ENCODE data around the gene BTG3.

The BTG3 gene

DNA sequence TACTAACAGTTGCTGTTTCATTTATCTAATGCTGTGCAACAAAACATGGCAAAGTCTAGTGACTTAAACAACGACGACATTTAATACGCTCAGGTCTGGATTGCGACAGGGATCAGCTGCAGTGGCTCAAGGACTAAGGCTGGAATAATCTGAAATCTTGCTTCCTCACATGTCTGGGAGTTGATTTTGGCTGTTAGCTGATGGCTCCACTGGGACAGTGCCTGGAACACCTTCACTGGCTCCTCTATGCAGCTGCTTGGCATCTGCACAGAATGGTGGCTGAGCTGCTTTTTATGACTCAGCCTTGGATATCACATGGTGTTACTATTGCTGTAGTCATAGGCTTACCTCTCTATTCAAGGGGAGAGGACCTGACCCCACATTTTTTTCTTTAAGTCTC, 24.0 kb upstream of the BTG3 start:
- no peaks in the 10 kb centered on the region for H3K9me3 ChIP-seq (ENCODE audit: insufficient read depth, low read depth, low read length)
- H3K4me3 ChIP-seq (ENCODE audit: low read length, poor library complexity, severe bottlenecking) = no peak overlapping the region
- no peak overlapping the region for H2AFZ ChIP-seq (ENCODE audit: low read length)
- H3K4me2 ChIP-seq (ENCODE audit: low read depth, low read length, poor library complexity, severe bottlenecking) = no peak overlapping the region
- peaks cover 5% of the 10 kb centered on the region for H3K4me1 ChIP-seq (ENCODE audit: insufficient read depth, low read length, poor library complexity, severe bottlenecking)
- H3K9me2 ChIP-seq (replicated peaks; ENCODE audit: low read depth, low read length) = no peaks in the 10 kb centered on the region
- H3K79me2 ChIP-seq (ENCODE audit: insufficient read depth, low read length) = no peaks in the 10 kb centered on the region
- H3K36me3 ChIP-seq (ENCODE audit: insufficient read depth, low read length) = no peaks in the 10 kb centered on the region
- TF ChIP-seq, protein P1, sequence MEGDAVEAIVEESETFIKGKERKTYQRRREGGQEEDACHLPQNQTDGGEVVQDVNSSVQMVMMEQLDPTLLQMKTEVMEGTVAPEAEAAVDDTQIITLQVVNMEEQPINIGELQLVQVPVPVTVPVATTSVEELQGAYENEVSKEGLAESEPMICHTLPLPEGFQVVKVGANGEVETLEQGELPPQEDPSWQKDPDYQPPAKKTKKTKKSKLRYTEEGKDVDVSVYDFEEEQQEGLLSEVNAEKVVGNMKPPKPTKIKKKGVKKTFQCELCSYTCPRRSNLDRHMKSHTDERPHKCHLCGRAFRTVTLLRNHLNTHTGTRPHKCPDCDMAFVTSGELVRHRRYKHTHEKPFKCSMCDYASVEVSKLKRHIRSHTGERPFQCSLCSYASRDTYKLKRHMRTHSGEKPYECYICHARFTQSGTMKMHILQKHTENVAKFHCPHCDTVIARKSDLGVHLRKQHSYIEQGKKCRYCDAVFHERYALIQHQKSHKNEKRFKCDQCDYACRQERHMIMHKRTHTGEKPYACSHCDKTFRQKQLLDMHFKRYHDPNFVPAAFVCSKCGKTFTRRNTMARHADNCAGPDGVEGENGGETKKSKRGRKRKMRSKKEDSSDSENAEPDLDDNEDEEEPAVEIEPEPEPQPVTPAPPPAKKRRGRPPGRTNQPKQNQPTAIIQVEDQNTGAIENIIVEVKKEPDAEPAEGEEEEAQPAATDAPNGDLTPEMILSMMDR (conservative IDR thresholded peaks at IDR 0.05; ENCODE audit: low read length) = no peak
- TF ChIP-seq EZH2phosphoT487 (IDR thresholded peaks at IDR 0.05; ENCODE audit: borderline replicate concordance) = no peak
- no peaks in the 10 kb centered on the region for H3K27me3 ChIP-seq (ENCODE audit: insufficient read depth, low read length, poor library complexity, severe bottlenecking)
- no peak overlapping the region for H3K9ac ChIP-seq (ENCODE audit: low read depth, low read length, poor library complexity, severe bottlenecking)
- H4K20me1 ChIP-seq (ENCODE audit: insufficient read depth, low read length, poor library complexity, severe bottlenecking) = no peaks in the 10 kb centered on the region
- no peaks in the 10 kb centered on the region; the same call in 1 of the 2 replicates for H3F3A ChIP-seq (ENCODE audit: low read depth)

DNA sequence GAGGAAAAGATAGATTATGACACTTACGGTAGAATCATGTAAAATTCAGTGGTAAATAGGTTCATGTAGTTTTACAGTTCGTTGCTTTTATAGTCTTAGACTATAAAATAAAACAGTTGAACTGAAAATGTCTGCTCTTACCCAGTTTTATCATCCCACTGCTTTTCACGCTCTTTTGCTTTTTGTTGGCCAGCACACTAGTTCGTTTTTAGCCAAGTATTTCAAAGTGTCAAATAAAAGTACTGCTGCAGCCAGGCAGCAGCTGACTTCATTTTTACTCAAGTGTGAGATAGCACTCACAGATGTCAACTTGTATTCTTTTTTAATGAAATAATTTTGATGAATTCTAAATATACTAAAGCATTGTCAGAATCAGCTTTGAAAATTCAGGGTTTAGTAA, 18.5 kb upstream of the BTG3 start:
- no peaks in the 10 kb centered on the region for H4K20me1 ChIP-seq (ENCODE audit: insufficient read depth, low read length, poor library complexity, severe bottlenecking)
- peaks cover 20% of the 10 kb centered on the region for H3K4me1 ChIP-seq (ENCODE audit: insufficient read depth, low read length, poor library complexity, severe bottlenecking)
- peak overlapping the region; percentile 44 for H2AFZ ChIP-seq (ENCODE audit: low read length)
- H3K79me2 ChIP-seq (ENCODE audit: insufficient read depth, low read length) = no peaks in the 10 kb centered on the region
- H3K36me3 ChIP-seq (ENCODE audit: insufficient read depth, low read length) = no peaks in the 10 kb centered on the region
- H3K4me2 ChIP-seq (ENCODE audit: low read depth, low read length, poor library complexity, severe bottlenecking) = peak overlapping the region; percentile 52
- H3F3A ChIP-seq (ENCODE audit: low read depth) = peaks cover 3% of the 10 kb centered on the region; the same call in 1 of the 2 replicates
- H3K4me3 ChIP-seq (ENCODE audit: low read length, poor library complexity, severe bottlenecking) = peak overlapping the region; percentile 45
- H3K27me3 ChIP-seq (ENCODE audit: insufficient read depth, low read length, poor library complexity, severe bottlenecking) = no peaks in the 10 kb centered on the region
- peak overlapping the region; percentile 66 for H3K9ac ChIP-seq (ENCODE audit: low read depth, low read length, poor library complexity, severe bottlenecking)
- H3K9me3 ChIP-seq (ENCODE audit: insufficient read depth, low read depth, low read length) = no peaks in the 10 kb centered on the region
- no peak for TF ChIP-seq EZH2phosphoT487 (IDR thresholded peaks at IDR 0.05; ENCODE audit: borderline replicate concordance)
- TF ChIP-seq, protein P1 (conservative IDR thresholded peaks at IDR 0.05; ENCODE audit: low read length) = no peak
- H3K9me2 ChIP-seq (replicated peaks; ENCODE audit: low read depth, low read length) = no peaks in the 10 kb centered on the region

DNA sequence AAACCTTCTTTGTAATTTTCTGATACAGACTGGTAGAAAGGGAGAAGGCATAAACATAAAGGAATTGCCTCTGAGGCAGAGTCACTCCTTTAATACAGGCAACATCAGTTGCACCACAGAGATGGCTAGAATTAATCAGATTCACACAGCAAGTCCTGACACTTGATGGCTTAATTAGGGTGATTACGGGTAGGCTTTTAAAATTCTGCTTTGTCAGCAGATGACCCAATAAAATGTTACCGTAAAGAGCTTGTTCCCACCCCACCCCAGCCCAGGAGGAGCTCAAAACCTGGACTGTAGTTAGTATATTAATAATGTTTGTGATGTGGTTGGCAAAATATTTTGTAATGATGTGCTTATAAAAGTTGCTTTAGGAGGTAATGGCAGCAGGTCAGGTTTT, 9.3 kb upstream of the BTG3 start:
- Histone ChIP-seq H3F3A (ENCODE audit: low read depth) (no peaks in the 10 kb centered on the region), H3K4me2 (ENCODE audit: low read depth, low read length, poor library complexity, severe bottlenecking) (no peak overlapping the region), H3K27me3 (ENCODE audit: insufficient read depth, low read length, poor library complexity, severe bottlenecking) (no peaks in the 10 kb centered on the region), H3K9me2 (replicated peaks; ENCODE audit: low read depth, low read length) (no peaks in the 10 kb centered on the region), H3K79me2 (ENCODE audit: insufficient read depth, low read length) (no peaks in the 10 kb centered on the region), H4K20me1 (ENCODE audit: insufficient read depth, low read length, poor library complexity, severe bottlenecking) (no peaks in the 10 kb centered on the region), H3K4me1 (ENCODE audit: insufficient read depth, low read length, poor library complexity, severe bottlenecking) (peaks cover 25% of the 10 kb centered on the region), H3K9ac (ENCODE audit: low read depth, low read length, poor library complexity, severe bottlenecking) (no peak overlapping the region), H3K4me3 (ENCODE audit: low read length, poor library complexity, severe bottlenecking) (no peak overlapping the region), H3K9me3 (ENCODE audit: insufficient read depth, low read depth, low read length) (no peaks in the 10 kb centered on the region), H3K36me3 (ENCODE audit: insufficient read depth, low read length) (no peaks in the 10 kb centered on the region), H2AFZ (ENCODE audit: low read length) (no peak overlapping the region)
- TF ChIP-seq, protein P1 (conservative IDR thresholded peaks at IDR 0.05; ENCODE audit: low read length) = no peak
- TF ChIP-seq EZH2phosphoT487 (IDR thresholded peaks at IDR 0.05; ENCODE audit: borderline replicate concordance) = no peak

Measured in Loucy (cell line).